Hepatocyte (in vitro differentiated cells): ENCODE measurements around the gene SPDYA. TPM values are rescaled to one million over a fixed set of nuclear protein-coding genes. Genes with fewer than 3 reads are reported as not detected.

ENCODE experiments used
- DNase-seq: peaks from one replicate; pipeline ENCODE4 v3.0.0-alpha.2; 2016; ENCODE audit warnings: low spot score
- H2AFZ ChIP-seq: fragments of 200-600 bp; sonication (generic); 2 replicates; pipeline ENCODE4 v1.6.0; 2016; ENCODE audit warnings: antibody characterized with exemption, mild to moderate bottlenecking
- H3K27ac ChIP-seq: fragments of 200-600 bp; sonication (generic); 2 replicates; pipeline ENCODE4 v1.5.1; 2016; ENCODE audit warnings: mild to moderate bottlenecking
- H3K27me3 ChIP-seq: fragments of 200-600 bp; sonication (generic); 2 replicates; pipeline ENCODE4 v1.6.1; 2016
- H3K36me3 ChIP-seq: fragments of 200-600 bp; sonication (generic); replicated peaks from 2 replicates; pipeline ENCODE4 v1.5.1; 2016; ENCODE audit warnings: low read depth; ENCODE audit not compliant: insufficient read depth
- H3K4me1 ChIP-seq: fragments of 200-600 bp; sonication (generic); 2 replicates; pipeline ENCODE4 v1.5.1; 2016; ENCODE audit warnings: mild to moderate bottlenecking, moderate library complexity; ENCODE audit not compliant: insufficient read depth
- H3K4me2 ChIP-seq: fragments of 200-600 bp; sonication (generic); 2 replicates; pipeline ENCODE4 v1.6.0; 2016
- H3K4me3 ChIP-seq: fragments of 200-600 bp; sonication (generic); 2 replicates; pipeline ENCODE4 v1.5.1; 2016; ENCODE audit warnings: mild to moderate bottlenecking
- H3K79me2 ChIP-seq: fragments of 200-600 bp; sonication (generic); 2 replicates; pipeline ENCODE4 v1.6.0; 2017; ENCODE audit warnings: mild to moderate bottlenecking
- H3K9me2 ChIP-seq: fragments of 200-600 bp; sonication (generic); replicated peaks from 2 replicates; pipeline ENCODE4 v1.6.0; 2017; ENCODE audit warnings: mild to moderate bottlenecking; ENCODE audit not compliant: insufficient read depth
- H3K9me3 ChIP-seq: fragments of 200-600 bp; sonication (generic); 2 replicates; pipeline ENCODE4 v1.5.1; 2016; ENCODE audit warnings: low read depth, mild to moderate bottlenecking
- H4K20me1 ChIP-seq: fragments of 200-600 bp; sonication (generic); 2 replicates; pipeline ENCODE4 v1.6.0; 2016; ENCODE audit warnings: mild to moderate bottlenecking; ENCODE audit not compliant: insufficient read depth, poor library complexity, severe bottlenecking
- CTCF ChIP-seq: fragments of 200-600 bp; sonication (generic); IDR thresholded peaks from 2 replicates; pipeline ENCODE4 v1.5.1; 2016; ENCODE audit warnings: antibody characterized with exemption, mild to moderate bottlenecking; ENCODE audit not compliant: poor library complexity
- EZH2 ChIP-seq: fragments of 200-600 bp; sonication (generic); IDR thresholded peaks from 2 replicates; pipeline ENCODE4 v1.6.1; 2016; ENCODE audit warnings: antibody characterized with exemption, mild to moderate bottlenecking, borderline replicate concordance
- EZH2phosphoT487 ChIP-seq: fragments of 200-600 bp; sonication (generic); IDR thresholded peaks from one replicate; pipeline ENCODE4 v1.6.1; 2018; ENCODE audit warnings: antibody characterized with exemption, mild to moderate bottlenecking, low read depth, moderate library complexity; ENCODE audit not compliant: unreplicated experiment, severe bottlenecking
- WGBS: methylation state at CpG from one replicate; pipeline ENCODE4 v1.1.6; 2016; ENCODE audit warnings: low lambda C conversion rate; ENCODE audit errors: missing lambda C conversion rate; 5-methylcytosine and 5-hydroxymethylcytosine counted together
- polyA plus RNA-seq: library from polyadenylated mRNA; unstranded; fragments of >200 nt; fragmentation: Nextera tagmentation; extraction: Ambion mirVana; gene quantifications from 2 replicates; pipeline ENCODE4 v1.2.1, GENCODE V29; 2016
- total RNA-seq: library from RNA; depleted of rRNA; stranded (reverse); fragments of >200 nt; gene quantifications from 2 replicates; pipeline ENCODE4 v1.2.3, GENCODE V29; 2014

The SPDYA gene
- total and polyA plus RNA-seq, 2 experiments from 2014 or later: 1.3 to 1.7 TPM

DNA sequence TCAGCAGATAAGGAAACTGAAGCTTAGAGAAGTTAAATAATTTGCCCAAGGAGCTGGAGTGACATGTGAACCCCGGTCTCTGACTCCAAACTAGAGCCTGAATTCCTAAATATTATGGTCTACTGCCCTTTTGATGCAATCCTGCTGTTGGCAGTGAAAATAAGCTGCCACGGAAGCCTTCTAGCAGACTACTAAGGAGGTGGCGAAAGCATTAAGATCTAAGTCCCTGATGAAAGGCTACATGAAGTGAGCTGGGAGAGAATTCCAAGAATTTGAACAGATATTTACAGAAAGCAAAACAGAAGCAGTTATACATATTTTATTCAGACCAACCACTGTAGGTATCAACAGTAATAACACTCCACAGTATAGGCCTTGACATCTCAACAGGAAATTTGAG is 31.4 kb downstream of the SPDYA start:
- Histone ChIP-seq H2AFZ (no peak overlapping the region), H3K79me2 (no peaks in the 10 kb centered on the region), H3K9me2 (no peaks in the 10 kb centered on the region), H3K27ac (no peak overlapping the region), H4K20me1 (no peaks in the 10 kb centered on the region), H3K4me2 (no peak overlapping the region), H3K9me3 (no peaks in the 10 kb centered on the region), H3K27me3 (no peaks in the 10 kb centered on the region), H3K4me3 (no peak overlapping the region), H3K4me1 (no peaks in the 10 kb centered on the region), H3K36me3 (no peaks in the 10 kb centered on the region)
- 56% methylated on average over 3 of the region's 3 CpGs for WGBS
- no peak for TF ChIP-seq CTCF
- TF ChIP-seq EZH2: no peak
- TF ChIP-seq EZH2phosphoT487: no peak
- DNase-seq: no peak

GRCh38 chr2:28855193-28855592 is 44.6 kb downstream of the SPDYA start:
- H4K20me1 ChIP-seq: no peaks in the 10 kb centered on the region
- no peaks in the 10 kb centered on the region for H3K36me3 ChIP-seq
- TF ChIP-seq EZH2: no peak
- H3K9me2 ChIP-seq: no peaks in the 10 kb centered on the region
- DNase-seq: no peak
- H3K27ac ChIP-seq: no peak overlapping the region
- 100% methylated on average over 1 of the region's 1 CpG for WGBS
- H3K9me3 ChIP-seq: no peaks in the 10 kb centered on the region
- no peaks in the 10 kb centered on the region for H3K4me1 ChIP-seq
- H3K79me2 ChIP-seq: no peaks in the 10 kb centered on the region
- no peaks in the 10 kb centered on the region for H3K27me3 ChIP-seq
- H3K4me2 ChIP-seq: no peak overlapping the region
- H3K4me3 ChIP-seq: no peak overlapping the region
- no peak overlapping the region for H2AFZ ChIP-seq

- H3K4me3 ChIP-seq: no peak overlapping the region
- H3K27ac ChIP-seq: no peak overlapping the region
- H4K20me1 ChIP-seq: no peaks in the 10 kb centered on the region
- H3K9me2 ChIP-seq: no peaks in the 10 kb centered on the region
- no peaks in the 10 kb centered on the region for H3K4me1 ChIP-seq
- TF ChIP-seq CTCF: no peak
- TF ChIP-seq EZH2: no peak
- TF ChIP-seq EZH2phosphoT487: no peak
- H3K36me3 ChIP-seq: no peaks in the 10 kb centered on the region
- no peak overlapping the region for H3K4me2 ChIP-seq
- no peaks in the 10 kb centered on the region for H3K79me2 ChIP-seq
- DNase-seq: no peak
- no peaks in the 10 kb centered on the region for H3K9me3 ChIP-seq
- H3K27me3 ChIP-seq: no peaks in the 10 kb centered on the region
- no peak overlapping the region for H2AFZ ChIP-seq
These were observed 45.3 kb downstream of the SPDYA start for GRCh38 chr2:28855977-28856376.

DNA sequence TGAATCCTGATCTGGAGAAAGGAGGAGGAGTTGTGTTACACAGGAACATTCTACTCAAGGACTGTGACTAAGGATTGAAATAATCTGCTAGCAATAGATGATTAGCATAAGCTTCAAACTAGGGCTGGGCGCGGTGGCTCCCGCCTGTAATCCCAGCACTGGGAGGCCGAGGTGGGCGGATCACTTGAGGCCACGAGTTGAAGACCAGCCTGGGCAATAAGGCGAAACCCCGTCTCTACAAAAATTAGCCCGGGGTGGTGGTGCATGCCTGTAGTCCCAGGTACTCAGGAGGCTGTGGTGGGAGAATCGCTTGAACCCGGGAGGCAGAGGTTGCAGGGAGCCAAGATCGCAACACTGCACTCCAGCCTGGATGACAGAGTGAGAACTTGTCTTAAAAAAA is 58.0 kb downstream of the SPDYA start:
- Histone ChIP-seq H3K4me3 (peak overlapping the region; percentile 71), H3K4me1 (peaks cover 16% of the 10 kb centered on the region), H3K9me2 (no peaks in the 10 kb centered on the region)

More for the DNA sequence above, 58.0 kb downstream of the SPDYA start:
- no peak overlapping the region for H2AFZ ChIP-seq
- no peaks in the 10 kb centered on the region for H4K20me1 ChIP-seq
- no peaks in the 10 kb centered on the region for H3K36me3 ChIP-seq
- no peaks in the 10 kb centered on the region for H3K27me3 ChIP-seq
- DNase-seq: no peak
- peaks cover 43% of the 10 kb centered on the region for H3K79me2 ChIP-seq
- TF ChIP-seq EZH2: no peak
- no peak for TF ChIP-seq CTCF
- no peak for TF ChIP-seq EZH2phosphoT487
- no peak overlapping the region for H3K27ac ChIP-seq
- H3K4me2 ChIP-seq: peak overlapping the region; percentile 85
- H3K9me3 ChIP-seq: no peaks in the 10 kb centered on the region
- WGBS: 86% methylated on average over 12 of the region's 12 CpGs
